Trophoblast cell (in vitro differentiated cells and primary cell): Measurements from ENCODE around the gene WWC2.

Experiments used
- DNase-seq, 2 donors: peaks; one replicate each; pipeline ENCODE4 v3.0.0-alpha.2; 2016
- H2AFZ ChIP-seq: 2 replicates; pipeline ENCODE4 v1.6.1; 2013; ENCODE audit warnings: low read length, moderate library complexity, mild to moderate bottlenecking; ENCODE audit not compliant: insufficient read depth, poor library complexity
- H2AK5ac ChIP-seq: 2 replicates; pipeline ENCODE4 v1.6.1; 2013; ENCODE audit warnings: mild to moderate bottlenecking, low read length
- H2BK120ac ChIP-seq: 2 replicates; pipeline ENCODE4 v1.6.1; 2013; ENCODE audit warnings: low read length, mild to moderate bottlenecking, moderate library complexity; ENCODE audit not compliant: insufficient read depth, poor library complexity
- H2BK12ac ChIP-seq: 2 replicates; pipeline ENCODE4 v1.6.1; 2013; ENCODE audit warnings: mild to moderate bottlenecking, low read length, moderate library complexity
- H2BK5ac ChIP-seq: 2 replicates; pipeline ENCODE4 v1.6.1; 2013; ENCODE audit warnings: low read length, low read depth, moderate library complexity, mild to moderate bottlenecking; ENCODE audit not compliant: poor library complexity
- H3K14ac ChIP-seq: 2 replicates; pipeline ENCODE4 v1.6.1; 2013; ENCODE audit warnings: mild to moderate bottlenecking, low read length
- H3K18ac ChIP-seq: 2 replicates; pipeline ENCODE4 v1.6.1; 2013; ENCODE audit warnings: mild to moderate bottlenecking, low read length
- H3K23ac ChIP-seq: 2 replicates; pipeline ENCODE4 v1.6.1; 2013; ENCODE audit warnings: low read length
- H3K27ac ChIP-seq: 2 replicates; pipeline ENCODE4 v1.5.1; 2013; ENCODE audit warnings: low read depth, mild to moderate bottlenecking, inconsistent platforms, low read length, moderate library complexity
- H3K27me3 ChIP-seq: 2 replicates; pipeline ENCODE4 v1.6.1; 2013; ENCODE audit warnings: inconsistent platforms, mild to moderate bottlenecking, low read length, moderate library complexity; ENCODE audit not compliant: insufficient read depth
- H3K36me3 ChIP-seq, 2 experiments: 1 replicate in 1 of 2; 2 replicates in 1 of 2; pipeline ENCODE4 v1.6.1; 2013; ENCODE audit warnings: low read length in 2 of 2, mild to moderate bottlenecking in 2 of 2, moderate library complexity in 1 of 2; ENCODE audit not compliant: insufficient read depth in 2 of 2, control insufficient read depth in 1 of 2
- H3K4ac ChIP-seq: 2 replicates; pipeline ENCODE4 v1.6.1; 2013; ENCODE audit warnings: low read depth, mild to moderate bottlenecking, low read length, moderate library complexity
- H3K4me1 ChIP-seq, 2 experiments: 1 replicate in 1 of 2; 2 replicates in 1 of 2; pipeline ENCODE4 v1.6.1; 2013; ENCODE audit warnings: low read length in 2 of 2, mild to moderate bottlenecking in 2 of 2, moderate library complexity in 1 of 2; ENCODE audit not compliant: insufficient read depth in 2 of 2, control insufficient read depth in 1 of 2
- H3K4me2 ChIP-seq: 2 replicates; pipeline ENCODE4 v1.6.1; 2013; ENCODE audit warnings: inconsistent platforms, mild to moderate bottlenecking, low read length, moderate library complexity
- H3K4me3 ChIP-seq: 2 replicates; pipeline ENCODE4 v1.5.1; 2013; ENCODE audit warnings: mild to moderate bottlenecking, low read depth, low read length, inconsistent platforms
- H3K79me1 ChIP-seq: one replicate; pipeline ENCODE4 v1.6.1; 2013; ENCODE audit warnings: low read length
- H3K79me2 ChIP-seq: 2 replicates; pipeline ENCODE4 v1.6.1; 2013; ENCODE audit warnings: low read length, mild to moderate bottlenecking; ENCODE audit not compliant: control insufficient read depth, insufficient read depth, poor library complexity
- H3K9ac ChIP-seq: 2 replicates; pipeline ENCODE4 v1.6.1; 2013; ENCODE audit warnings: mild to moderate bottlenecking, low read length
- H3K9me3 ChIP-seq: 2 replicates; pipeline ENCODE4 v1.6.1; 2013; ENCODE audit warnings: low read depth, mild to moderate bottlenecking, control low read depth, inconsistent platforms, low read length; ENCODE audit not compliant: insufficient read depth
- H4K12ac ChIP-seq: 2 replicates; pipeline ENCODE4 v1.6.1; 2013; ENCODE audit warnings: low read depth, mild to moderate bottlenecking, low read length, moderate library complexity
- H4K8ac ChIP-seq: 2 replicates; pipeline ENCODE4 v1.6.1; 2013; ENCODE audit warnings: low read depth, mild to moderate bottlenecking, low read length, moderate library complexity
- H4K91ac ChIP-seq: one replicate; pipeline ENCODE4 v1.6.1; 2013; ENCODE audit warnings: low read depth, mild to moderate bottlenecking, low read length, moderate library complexity
- WGBS: extraction: QIAGEN DNeasy Blood & Tissue Kit; methylation state at CpG from one replicate; pipeline ENCODE4 v1.1.7; 2013; ENCODE audit warnings: missing lambda C conversion rate; ENCODE audit not compliant: insufficient read length, insufficient coverage; ENCODE audit errors: extremely low coverage; 5-methylcytosine and 5-hydroxymethylcytosine counted together

WWC2 gene

GRCh38 chr4:183100827-183101226 lies 1.8 kb downstream of the WWC2 start:
- Histone ChIP-seq H4K91ac (no peak overlapping the region), H3K27me3 (no peaks in the 10 kb centered on the region), H2BK12ac (no peak overlapping the region), H2AK5ac (no peak overlapping the region), H4K8ac (no peak overlapping the region), H3K4ac (peak overlapping the region; percentile 66), H3K4me2 (peak overlapping the region; percentile 48), H3K18ac (no peak overlapping the region), H2BK5ac (no peak overlapping the region), H3K36me3 (no peaks in the 10 kb centered on the region), H4K12ac (no peak overlapping the region), H3K4me3 (no peak overlapping the region), H3K14ac (no peak overlapping the region), H3K4me1 (peaks cover 6 to 11% of the 10 kb centered on the region in 2 experiments), H2BK120ac (no peak overlapping the region), H2AFZ (no peak overlapping the region), H3K79me1 (peaks cover 26% of the 10 kb centered on the region), H3K23ac (no peak overlapping the region), H3K27ac (no peak overlapping the region), H3K9me3 (no peaks in the 10 kb centered on the region), H3K9ac (no peak overlapping the region), H3K79me2 (peaks cover 37% of the 10 kb centered on the region)
- DNase-seq, result peak; percentile 31 to 40
- WGBS, result no CpG with 5 or more reads among the region's 6 CpGs

- H3K4me3 ChIP-seq, result no peak overlapping the region
- no peaks in the 10 kb centered on the region for H3K36me3 ChIP-seq
- no peak overlapping the region for H2BK12ac ChIP-seq
- no peak overlapping the region for H4K91ac ChIP-seq
- H3K9me3 ChIP-seq, result no peaks in the 10 kb centered on the region
- H2AFZ ChIP-seq, result no peak overlapping the region
- no peak overlapping the region for H3K23ac ChIP-seq
- WGBS, result no CpG with 5 or more reads among the region's 4 CpGs
- H3K9ac ChIP-seq, result no peak overlapping the region
- H3K14ac ChIP-seq, result no peak overlapping the region
- H3K27ac ChIP-seq, result no peak overlapping the region
- peaks cover 26% of the 10 kb centered on the region for H3K79me1 ChIP-seq
- no peak overlapping the region for H3K4me2 ChIP-seq
- H2AK5ac ChIP-seq, result no peak overlapping the region
- H3K4me1 ChIP-seq, result peaks cover 5 to 10% of the 10 kb centered on the region in 2 experiments
- DNase-seq, result peak in 1 of 2 donors; percentile 42
- no peak overlapping the region for H2BK5ac ChIP-seq
- peak overlapping the region; percentile 72 for H3K4ac ChIP-seq
- peaks cover 39% of the 10 kb centered on the region for H3K79me2 ChIP-seq
- no peak overlapping the region for H4K12ac ChIP-seq
- H4K8ac ChIP-seq, result no peak overlapping the region
- H3K18ac ChIP-seq, result no peak overlapping the region
- no peak overlapping the region for H2BK120ac ChIP-seq
- no peaks in the 10 kb centered on the region for H3K27me3 ChIP-seq
These were observed 3.0 kb downstream of the WWC2 start for GRCh38 chr4:183101956-183102480.

- no CpG with 5 or more reads among the region's 5 CpGs for WGBS
- H2BK12ac ChIP-seq, result no peak overlapping the region
- no peak overlapping the region for H3K9ac ChIP-seq
- H3K4me3 ChIP-seq, result no peak overlapping the region
- peak overlapping the region; percentile 92 for H3K4ac ChIP-seq
- no peak overlapping the region for H4K12ac ChIP-seq
- no peaks in the 10 kb centered on the region for H3K36me3 ChIP-seq
- no peak overlapping the region for H2BK5ac ChIP-seq
- H3K14ac ChIP-seq, result no peak overlapping the region
- no peak overlapping the region for H3K27ac ChIP-seq
- H3K4me1 ChIP-seq, result no peaks in the 10 kb centered on the region
- no peak overlapping the region for H3K4me2 ChIP-seq
- H4K91ac ChIP-seq, result no peak overlapping the region
- H3K27me3 ChIP-seq, result no peaks in the 10 kb centered on the region
- no peak overlapping the region for H2AK5ac ChIP-seq
- H2BK120ac ChIP-seq, result no peak overlapping the region
- no peak overlapping the region for H4K8ac ChIP-seq
- H3K79me2 ChIP-seq, result peaks cover 15% of the 10 kb centered on the region
- no peak for DNase-seq
- H2AFZ ChIP-seq, result no peak overlapping the region
- H3K23ac ChIP-seq, result no peak overlapping the region
- H3K18ac ChIP-seq, result no peak overlapping the region
- no peaks in the 10 kb centered on the region for H3K9me3 ChIP-seq
- H3K79me1 ChIP-seq, result no peaks in the 10 kb centered on the region
These were observed 6.0 kb downstream of the WWC2 start for GRCh38 chr4:183105092-183105491.

GRCh38 chr4:183106839-183107238 lies 7.8 kb downstream of the WWC2 start:
- H3K79me1 ChIP-seq, result peaks cover 1% of the 10 kb centered on the region
- H3K23ac ChIP-seq, result no peak overlapping the region
- H3K18ac ChIP-seq, result no peak overlapping the region
- DNase-seq, result no peak
- H3K79me2 ChIP-seq, result peaks cover 15% of the 10 kb centered on the region
- no peak overlapping the region for H2BK120ac ChIP-seq
- no peak overlapping the region for H4K91ac ChIP-seq
- H4K8ac ChIP-seq, result no peak overlapping the region
- H3K4me1 ChIP-seq, result peaks cover 1 to 3% of the 10 kb centered on the region in 2 experiments
- H3K9me3 ChIP-seq, result no peaks in the 10 kb centered on the region
- no peak overlapping the region for H2BK5ac ChIP-seq
- H2AK5ac ChIP-seq, result no peak overlapping the region
- H3K4me2 ChIP-seq, result no peak overlapping the region
- no CpG with 5 or more reads among the region's 4 CpGs for WGBS
- no peak overlapping the region for H3K27ac ChIP-seq
- H3K4me3 ChIP-seq, result no peak overlapping the region
- H2BK12ac ChIP-seq, result no peak overlapping the region
- no peak overlapping the region for H3K4ac ChIP-seq
- no peak overlapping the region for H3K9ac ChIP-seq
- no peaks in the 10 kb centered on the region for H3K27me3 ChIP-seq
- H4K12ac ChIP-seq, result no peak overlapping the region
- H3K36me3 ChIP-seq, result no peaks in the 10 kb centered on the region
- H2AFZ ChIP-seq, result no peak overlapping the region
- no peak overlapping the region for H3K14ac ChIP-seq
